Stimulated activated CD8-positive, alpha-beta memory T cell treated with anti-CD3 and anti-CD28 coated beads, Interleukin-4, amount 100 ng/mL, for 24 hours (primary cell): Measurements from ENCODE around the gene UROC1.

Experiments used
- DNase-seq: peaks from one replicate; pipeline ENCODE4 v3.0.0-alpha.2; 2020; ENCODE audit warnings: low read depth

The UROC1 gene

DNA sequence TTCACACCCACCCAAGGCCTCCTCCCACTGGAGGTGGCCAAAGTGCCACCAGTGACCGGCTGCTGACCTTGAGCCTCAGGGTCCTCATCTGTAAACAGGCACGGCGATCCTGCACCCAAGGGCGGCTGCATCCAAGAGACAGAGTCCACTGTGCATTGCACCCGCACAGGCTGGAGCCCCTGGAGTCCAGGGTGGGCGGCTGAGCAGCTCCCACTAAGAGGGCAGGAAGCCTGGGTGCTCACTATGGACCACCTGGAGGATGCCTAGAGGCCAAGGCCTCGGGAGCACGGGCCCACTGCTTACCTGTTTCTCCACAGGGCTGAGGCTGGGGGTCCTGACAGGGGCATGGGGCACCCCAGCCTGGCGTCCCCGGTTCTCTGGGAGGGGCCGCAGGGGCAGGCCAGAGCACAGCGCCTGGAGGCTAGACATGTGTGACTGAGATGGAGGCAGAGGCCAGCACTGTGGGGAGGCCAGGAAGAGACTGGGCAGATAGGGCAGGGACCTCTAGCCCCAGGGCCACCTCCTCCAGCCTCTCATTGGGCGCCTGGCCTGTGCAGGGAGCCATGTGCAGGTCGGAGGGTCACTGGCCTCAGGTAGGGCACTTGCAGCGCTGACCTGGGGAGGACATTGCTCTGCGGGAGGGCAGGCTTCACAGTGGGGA lies at the start of gene UROC1:
Gene UROC1, minus strand, starts transcription at position 483 of the 661 bp plus-strand sequence. Its CDS starts 54 bp downstream, at position 429.
- DNase-seq: no peak

DNA sequence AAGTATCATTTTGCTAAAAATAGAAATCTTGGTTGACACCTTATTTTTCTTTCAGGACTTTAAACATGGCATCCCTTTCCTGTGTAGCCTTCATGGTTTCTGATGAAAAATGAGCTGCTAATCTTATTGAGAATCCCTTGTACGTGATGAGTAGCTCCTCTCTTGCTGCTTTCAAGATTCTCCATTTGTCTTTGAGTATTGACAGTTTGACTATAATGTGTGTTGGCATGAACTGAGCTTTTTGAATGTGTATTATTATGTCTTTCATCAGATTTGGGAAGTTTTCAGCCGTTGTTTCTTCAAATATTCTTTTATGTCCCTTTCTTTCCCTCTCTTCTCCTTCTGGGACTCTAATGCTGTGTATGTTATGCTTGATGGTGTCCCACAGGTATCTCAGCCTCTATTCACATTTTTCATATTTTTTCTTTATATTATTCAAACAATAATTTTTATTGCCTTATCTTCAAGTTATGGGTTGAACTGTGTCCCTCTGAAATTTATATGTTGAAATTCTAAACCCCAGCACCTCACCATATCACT lies 45.2 kb upstream of the UROC1 start:
- DNase-seq: no peak

DNA sequence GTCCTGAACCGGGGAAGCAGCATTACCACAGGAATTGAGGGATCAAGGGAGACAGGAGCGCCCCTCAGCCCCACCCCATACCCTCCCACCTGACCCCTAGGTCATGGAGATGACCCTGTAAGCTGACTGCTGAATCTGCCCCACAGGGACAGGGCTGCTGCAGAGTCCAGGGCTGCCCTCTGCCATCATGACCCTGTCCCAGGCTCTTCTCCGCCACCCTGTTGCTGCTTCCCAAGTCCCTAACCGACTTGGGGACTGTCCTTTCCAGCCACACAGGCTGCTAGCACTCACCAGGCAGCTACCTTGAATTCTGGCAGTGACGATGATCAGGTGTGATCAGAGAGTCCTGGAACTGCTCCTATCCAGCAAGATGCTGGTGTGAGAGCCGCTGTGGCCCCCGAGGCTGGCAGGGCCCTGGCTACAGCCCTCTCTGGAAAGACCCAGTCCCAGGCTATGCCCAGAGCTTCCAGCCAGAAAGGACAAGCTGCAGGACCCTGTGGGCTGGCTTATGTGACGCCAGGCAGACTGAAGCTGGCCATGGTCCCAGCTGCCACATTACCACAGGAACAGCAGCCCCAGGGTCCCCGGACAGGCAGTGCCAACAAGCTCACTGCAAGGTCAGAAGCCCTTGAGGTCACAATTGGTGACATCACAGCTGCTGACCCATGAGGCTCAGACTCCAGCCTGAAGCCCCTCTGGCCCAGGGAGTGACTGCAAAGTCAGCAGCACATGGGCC lies 40.9 kb upstream of the UROC1 start, which contains the start of gene C3orf22:
Gene C3orf22, minus strand, starts transcription at position 597 of the 736 bp plus-strand sequence. CDS start 5,542 bp downstream, outside the sequence.
- DNase-seq: no peak

DNA sequence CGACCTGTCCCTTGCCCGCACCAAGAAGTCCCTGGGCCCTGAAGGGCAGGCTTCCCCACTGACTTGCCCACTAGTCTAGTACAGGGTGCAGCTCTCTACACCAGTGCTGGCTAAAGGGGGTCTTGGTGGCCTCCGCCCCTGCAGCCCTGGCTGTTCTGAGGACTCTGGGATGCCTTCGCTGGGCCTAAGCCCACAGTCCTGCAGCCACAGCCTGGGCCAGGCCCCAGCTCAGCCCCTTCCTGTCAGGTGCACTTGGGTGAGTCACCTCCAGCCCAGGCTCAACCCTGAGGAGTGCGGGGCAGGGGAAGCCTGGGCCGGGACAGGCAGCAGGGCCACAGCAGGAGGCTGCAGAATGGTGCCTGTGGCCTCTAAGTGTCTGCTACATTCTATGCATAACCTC lies 40.2 kb upstream of the UROC1 start:
- no peak for DNase-seq

DNA sequence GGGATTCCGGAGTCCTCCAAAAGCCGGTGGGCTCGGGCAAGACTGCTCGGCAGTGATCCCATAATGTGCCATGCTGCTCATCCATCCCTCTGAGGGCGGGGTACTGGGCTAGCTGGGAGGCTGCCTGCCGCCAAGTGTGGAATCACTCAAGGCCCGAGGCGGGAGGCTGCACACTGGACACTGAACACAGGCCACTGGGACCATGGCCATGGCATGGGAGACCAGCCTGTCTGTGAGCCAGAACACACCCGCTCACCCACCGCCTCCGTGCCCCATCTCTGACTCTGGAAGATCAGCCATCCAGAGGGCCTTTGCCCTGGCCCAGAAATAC lies 39.8 kb upstream of the UROC1 start:
- DNase-seq: no peak

DNA sequence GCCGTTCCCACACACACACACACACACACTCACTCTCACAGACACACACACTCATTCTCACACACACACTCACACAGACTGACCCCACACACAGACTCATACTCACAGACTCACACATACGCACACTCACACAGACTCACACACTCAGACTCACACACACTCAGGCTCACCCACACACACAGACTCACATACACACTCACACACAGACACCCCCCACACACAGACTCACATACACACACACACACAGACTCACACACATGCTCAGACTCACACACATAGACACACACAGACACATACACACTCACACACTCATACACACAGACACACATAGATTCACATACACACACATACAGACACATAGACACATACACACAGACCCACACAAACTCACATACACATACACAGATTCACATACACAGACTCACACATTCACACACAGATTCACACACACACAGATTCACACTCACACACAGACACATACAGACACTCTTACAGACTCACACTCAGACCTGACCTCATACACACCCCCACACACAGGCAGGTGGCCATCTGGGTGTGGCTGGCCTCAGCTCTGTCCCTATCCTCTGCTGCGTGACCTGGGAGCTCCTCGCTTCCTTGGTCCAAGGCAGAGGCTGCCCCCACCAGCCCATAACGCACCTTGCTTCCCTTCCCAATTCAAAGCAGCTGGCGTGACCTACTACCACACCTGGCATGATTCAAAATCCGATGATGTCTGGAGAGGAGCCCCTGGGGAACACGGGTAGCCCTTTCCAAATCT lies 39.3 kb upstream of the UROC1 start:
- no peak for DNase-seq

DNA sequence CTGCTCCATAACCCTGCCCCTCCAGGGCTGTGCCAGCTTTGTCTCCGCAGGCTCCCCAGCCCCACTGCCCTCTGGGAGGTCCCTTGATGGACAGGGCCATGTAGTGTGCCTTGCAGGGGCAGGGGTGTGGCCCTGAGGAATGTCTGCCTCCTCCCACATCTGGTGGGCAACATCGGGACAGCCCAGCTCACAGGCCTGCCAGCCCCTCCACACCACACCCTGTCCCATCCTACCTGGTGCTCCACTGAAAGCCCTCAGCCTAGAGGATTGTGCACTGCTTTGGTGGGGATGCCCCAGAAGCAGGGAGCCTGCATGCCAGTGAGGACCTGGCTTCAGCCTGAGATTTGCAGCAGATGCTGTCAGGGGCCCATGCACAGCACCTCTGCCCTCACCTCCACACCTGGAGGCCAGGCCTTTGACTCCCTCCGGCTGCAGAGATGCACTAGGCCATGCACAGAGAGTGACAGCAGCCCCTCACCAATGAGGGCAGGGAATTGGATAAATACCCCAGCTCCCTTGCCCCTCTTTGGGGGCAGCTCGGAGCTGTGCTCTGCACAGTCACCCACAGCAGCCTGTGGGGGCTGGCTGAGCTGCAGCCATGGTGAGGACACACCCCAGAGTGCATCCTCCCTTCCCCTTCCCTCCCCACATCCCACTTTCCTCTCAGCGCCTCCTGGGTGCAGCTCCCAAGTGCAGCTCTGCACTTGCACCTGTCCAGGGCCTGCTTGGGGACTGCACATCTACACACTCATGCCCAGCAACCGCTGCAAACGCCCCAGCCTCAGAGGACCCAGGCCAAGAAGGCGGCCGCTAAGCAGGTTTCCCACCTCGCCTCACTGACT lies 38.4 kb upstream of the UROC1 start:
- DNase-seq: no peak

DNA sequence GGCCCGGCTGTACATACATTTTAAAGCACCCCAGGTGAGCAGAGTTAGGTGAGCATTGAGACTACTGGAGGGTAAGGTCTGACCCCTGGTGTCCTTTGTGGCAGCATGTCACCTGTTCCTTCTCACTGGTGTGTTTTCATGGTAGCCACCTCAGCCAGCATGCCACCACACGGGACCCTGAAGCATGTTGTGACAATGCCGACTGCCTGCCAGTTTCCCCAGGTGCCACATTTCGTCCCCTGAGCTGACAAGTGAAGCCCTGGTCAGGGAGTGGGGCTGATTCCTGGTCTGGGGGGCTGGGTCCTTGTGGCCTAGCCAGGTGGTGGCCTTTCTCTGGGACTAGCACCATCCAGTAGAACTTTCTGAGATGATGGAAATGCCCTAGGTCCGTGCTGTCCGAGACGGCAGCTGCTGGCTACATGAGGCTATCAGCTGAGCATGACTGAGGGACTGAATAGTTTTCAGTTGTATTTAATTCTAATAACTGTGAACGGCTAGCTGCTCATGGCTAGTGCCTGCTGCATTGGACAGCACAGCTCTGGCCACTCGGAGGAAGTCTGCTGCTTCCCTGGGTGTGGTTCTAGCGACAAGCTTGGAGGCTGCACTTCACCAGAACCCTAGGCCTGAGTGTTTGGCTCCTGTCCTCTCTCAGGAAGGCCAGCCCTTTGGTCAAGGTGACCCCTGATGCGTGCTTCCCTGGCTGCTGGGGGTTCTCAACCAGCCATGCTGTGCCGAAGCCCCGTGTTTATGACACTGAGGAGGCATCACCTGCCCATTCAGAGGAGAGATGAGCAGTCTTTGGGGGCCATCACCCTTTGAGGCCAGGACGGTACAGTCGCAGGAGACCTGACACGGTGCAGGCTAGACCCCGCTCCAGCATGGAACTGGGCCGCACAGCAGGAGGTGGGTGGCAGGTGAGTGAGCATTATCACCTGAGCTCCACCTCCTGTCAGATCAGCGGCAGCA lies 37.3 kb upstream of the UROC1 start:
- DNase-seq: no peak

DNA sequence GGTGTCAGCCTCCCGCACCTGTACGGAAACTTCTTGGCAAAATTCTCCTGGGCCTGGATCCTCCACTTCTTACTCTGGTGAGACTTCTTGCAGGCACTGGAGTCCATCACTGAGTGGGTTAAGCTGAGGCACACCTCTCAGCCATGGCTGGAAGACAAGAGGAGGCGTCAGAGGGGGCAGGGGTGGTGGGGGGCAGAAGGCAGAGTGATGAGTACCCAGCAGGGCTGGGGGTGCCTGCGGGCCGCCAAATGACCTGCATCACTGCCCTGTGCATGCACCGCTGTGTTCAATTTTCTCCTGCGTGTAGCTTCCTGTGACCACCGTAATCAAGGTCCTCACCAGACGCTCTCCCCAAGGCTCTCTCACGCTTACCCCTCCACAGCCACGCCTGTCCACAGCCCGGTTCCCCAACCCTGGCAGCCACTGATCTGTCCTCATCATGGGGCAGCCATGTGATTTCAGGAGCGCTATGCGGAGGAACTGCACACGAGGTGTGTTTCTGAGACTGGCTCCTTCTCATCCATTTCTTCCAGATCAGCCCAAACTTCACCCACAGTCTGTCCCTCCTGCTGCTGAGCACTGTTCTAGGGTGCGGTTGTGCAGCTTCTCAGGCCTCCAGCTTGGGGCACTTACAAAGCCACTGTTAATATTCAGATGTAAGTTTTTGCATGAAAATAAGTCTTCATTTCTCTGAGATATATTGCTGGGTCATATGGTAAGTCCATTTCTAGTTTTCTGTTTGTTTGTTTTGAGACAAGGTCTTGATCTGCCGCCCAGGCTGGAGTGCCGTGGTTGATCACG lies 35.9 kb upstream of the UROC1 start:
- no peak for DNase-seq

DNA sequence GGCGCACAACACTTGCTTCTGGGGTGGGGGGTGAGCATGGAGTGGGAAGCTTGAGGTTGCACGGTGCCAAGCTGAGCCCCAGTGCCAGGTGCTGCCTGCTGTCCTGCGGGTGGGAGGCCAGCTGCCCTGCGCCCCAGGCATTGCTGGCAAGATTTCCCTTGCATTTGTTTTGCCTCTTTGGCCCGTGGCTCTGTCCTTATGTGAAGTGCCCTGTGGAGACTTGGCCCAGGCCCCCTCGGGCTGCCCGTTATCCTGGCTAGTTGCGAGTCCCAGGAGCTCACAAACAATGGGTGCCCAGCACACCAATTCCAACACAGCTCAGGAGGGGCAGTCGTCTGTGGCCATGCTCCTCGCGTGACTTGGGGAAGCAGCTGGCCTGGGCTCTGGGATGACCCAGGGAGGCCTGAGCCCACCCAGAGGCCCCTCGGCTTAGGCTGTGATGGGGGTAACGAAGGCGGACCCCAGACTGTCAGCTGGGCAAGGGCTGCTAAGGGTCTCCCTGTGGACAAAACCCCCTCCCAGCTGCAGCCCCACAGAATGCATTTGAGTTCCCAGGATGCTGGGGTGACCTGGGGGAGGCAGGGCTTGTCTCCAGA lies 35.2 kb upstream of the UROC1 start:
- no peak for DNase-seq

DNA sequence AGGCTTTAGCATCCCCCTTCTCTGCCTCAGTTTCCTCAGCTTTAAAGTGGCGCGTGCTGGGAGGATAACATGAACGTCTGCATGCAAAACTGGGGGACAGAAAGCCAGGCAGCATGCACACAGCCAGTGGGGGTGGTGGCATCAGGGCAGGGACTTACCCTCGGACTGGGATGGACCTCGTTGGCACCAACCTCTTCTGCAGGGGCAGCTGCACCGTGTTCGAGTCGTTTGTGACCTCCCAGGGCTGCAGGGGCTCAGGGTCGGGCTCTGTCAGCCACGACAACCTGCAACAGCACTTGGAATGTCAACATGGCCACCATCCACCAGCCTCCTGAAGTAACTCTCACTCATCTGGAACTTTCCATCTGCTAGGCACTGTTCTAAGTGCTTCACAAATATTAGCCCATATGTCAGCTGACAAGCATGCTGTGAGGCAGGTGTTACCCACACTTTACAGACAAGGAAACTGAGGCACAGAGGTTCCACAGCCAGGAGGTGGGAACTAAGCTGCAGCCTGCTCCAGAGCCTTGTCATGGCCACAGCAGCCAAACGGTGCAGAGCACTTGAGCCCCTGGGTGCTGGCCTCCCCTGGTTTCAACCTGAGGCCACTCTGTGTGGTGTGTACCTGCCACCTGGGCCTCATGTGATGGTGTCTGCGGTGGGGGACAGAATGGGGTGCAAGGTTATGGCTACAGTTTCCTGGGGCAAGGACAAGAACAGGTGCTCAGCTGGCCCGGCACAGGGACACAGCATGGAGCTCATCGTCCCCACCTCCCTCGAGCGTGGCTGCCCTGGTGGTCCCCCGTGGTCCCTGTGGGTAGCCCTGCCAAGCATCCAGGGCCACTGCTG lies 34.5 kb upstream of the UROC1 start:
- no peak for DNase-seq

DNA sequence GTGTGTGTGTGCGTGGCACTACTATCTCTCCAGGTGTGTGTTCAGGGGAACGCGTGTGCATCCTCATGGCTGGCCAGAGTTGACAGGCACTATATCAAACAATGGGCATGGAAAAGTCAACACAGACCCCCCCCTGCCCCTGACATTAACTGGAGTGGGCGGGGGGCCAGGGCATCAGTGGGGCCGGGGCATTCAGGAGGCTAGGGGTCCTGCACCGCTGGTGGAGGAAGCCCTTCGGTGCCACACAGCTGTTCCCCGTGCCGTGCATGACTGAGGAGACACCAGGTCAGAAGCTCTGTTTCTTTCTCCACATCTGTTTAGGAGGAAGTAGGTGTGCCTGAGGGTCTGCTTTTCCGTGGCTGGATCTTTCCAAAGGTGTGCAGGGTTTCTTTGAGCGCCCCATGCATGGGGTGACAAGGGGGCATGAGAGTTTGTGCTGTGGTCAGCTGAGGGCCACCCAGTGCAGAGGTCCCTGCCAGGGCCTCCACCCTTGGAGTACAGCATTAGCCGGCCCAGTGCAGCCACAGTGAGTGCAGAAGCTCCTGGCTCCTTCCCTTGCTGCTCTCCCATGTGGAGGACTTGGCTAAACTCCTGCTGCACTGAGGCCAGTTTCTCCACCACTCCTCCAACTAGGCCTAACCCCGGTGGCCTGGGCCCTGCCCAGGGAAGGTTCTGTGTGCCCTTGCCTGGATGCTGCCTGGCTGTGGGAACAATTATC lies 33.7 kb upstream of the UROC1 start:
- no peak for DNase-seq

DNA sequence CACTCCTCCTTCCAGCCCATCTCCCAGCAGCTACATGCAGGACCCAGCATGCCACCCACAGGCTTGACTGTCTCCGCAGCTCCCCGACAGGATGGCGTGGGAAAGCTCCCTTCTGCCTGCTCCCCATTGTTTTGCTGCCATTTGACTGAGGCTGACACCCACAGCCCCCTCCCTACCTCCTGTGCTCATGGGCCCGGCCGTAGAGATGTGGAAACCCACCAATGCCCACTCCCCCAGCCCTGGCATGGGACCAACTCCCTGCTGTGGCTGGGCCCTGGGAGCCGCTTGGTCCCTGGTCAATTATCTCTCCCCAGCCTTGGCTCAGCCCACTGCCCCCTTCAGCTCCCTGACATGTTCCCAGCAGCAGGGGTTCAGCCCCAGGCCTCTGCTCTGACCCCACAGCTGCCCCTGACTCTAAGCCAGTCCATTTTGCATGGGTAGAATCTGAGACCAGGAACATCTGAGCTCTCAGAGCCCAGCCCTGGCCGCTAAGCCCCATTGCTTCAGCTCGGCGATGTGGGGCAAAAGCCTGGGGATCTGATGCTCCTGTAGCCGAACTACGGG lies 33.0 kb upstream of the UROC1 start:
- no peak for DNase-seq

DNA sequence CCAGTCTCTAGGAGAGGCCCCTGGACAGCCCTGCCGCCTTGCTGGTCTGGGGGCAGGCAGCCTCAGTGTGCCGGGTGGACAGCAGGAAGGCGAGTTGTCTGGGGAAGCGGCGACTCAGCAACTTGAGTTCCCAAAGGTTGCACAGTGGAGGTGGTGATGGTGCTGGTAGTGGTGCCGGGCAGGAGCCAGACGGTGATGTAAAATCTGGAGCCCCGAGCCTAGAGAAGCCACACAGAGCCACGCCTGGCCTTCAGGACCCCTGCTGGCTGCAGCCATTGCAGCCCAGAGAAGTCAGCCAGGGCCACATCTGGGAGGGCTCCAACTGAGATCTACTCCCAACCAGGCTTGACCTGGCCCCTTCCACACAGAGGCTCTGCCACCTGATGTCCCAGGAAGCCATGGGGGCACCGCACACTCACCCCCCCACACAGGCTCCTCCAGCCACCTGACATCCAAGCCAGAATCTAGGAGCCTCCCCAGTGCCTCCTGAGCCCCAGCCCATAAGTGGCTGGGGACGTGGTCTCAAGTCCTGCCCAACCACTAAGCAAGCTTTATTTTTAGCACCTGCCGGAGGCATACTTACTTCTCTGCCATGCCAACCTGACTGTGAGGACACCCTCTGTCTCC lies 32.4 kb upstream of the UROC1 start:
- DNase-seq: no peak

DNA sequence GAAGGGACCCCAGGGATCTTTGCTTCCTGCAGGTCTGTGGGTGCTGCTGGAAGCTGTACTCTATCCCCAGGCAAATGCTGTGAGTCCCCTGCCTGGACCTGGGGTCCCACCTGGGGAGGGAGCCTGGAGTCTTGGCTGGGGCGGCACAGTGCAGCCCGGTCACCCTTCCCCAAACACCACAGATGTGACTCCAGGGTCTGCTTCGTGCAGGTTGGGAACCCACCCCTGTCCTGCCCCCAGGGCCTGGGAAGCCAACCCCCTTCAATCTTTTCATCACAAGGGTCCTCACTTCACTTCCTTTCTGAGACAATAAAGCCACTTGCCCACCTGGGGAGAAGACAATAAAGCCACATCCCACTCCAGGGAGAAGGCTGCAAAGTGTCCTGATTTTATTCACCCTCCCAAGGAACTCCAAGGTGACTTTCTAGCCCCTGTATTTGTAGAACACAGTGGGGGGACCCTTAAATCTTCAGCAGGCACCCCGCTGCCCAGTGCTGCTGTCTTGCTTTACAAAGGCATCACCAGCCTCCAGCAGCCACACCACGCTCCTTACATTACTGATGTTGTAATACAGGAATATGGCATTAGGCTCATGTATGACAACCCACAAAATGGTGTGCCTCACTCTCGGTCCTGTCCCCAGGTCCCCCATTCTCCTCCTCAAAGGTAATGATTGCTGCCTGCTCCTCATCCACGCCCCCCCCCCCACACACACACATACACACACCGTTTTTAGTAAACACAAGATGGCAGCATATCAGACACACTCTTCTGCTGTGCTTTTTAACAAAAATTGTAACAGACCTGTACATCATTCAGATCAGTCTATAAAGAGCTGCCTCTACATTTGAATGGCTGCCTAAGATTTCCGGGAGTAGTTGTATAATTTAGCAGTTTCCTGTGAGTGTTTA lies 31.2 kb upstream of the UROC1 start:
- no peak for DNase-seq

DNA sequence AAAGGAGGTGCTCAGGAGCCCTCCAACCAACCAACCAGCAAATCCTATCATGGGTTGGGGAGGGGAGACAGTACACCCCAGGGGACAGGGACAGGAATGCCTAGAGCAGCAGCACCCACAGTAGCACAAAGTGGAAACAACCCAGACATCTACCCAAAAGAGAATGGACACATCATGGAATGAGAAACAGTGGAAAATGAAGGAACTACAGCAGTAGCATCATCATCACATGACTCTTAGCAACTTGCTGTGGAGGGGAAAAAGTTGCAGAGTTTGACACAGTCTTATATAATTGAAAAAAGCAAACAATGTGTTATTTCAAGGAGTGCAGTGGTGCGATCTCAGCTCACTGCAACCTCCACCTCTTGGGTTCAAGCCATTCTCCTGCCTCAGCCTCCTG lies 30.1 kb upstream of the UROC1 start:
- no peak for DNase-seq
